ENCODE results near the gene ATP4A. TPM values are rescaled to one million over a fixed set of nuclear protein-coding genes. Genes with fewer than 3 reads are reported as not detected.

The ATP4A gene
- total RNA-seq, 1 donor from 2014 or later = 0.32 TPM

- Mint-ChIP-seq H3K9me3 (ENCODE audit: unreplicated experiment) (peaks cover 6% of the 10 kb centered on the region), H3K27me3 (ENCODE audit: unreplicated experiment) (peaks cover 10% of the 10 kb centered on the region), H3K4me1 (ENCODE audit: low read depth, unreplicated experiment) (no peaks in the 10 kb centered on the region), H3K27ac (ENCODE audit: unreplicated experiment) (no peak overlapping the region), H3K36me3 (ENCODE audit: unreplicated experiment) (no peaks in the 10 kb centered on the region), H3K4me3 (ENCODE audit: unreplicated experiment) (no peak overlapping the region)
- TF ChIP-seq CTCF (IDR thresholded peaks at IDR 0.05; ENCODE audit: partially characterized antibody, unreplicated experiment) = no peak
- DNase-seq = no peak
Measured at GRCh38 chr19:35518313-35518712, 45.1 kb downstream of the ATP4A start.

GRCh38 chr19:35517342-35517741 lies 46.1 kb downstream of the ATP4A start:
- Mint-ChIP-seq H3K9me3 (ENCODE audit: unreplicated experiment) (peaks cover 9% of the 10 kb centered on the region), H3K36me3 (ENCODE audit: unreplicated experiment) (no peaks in the 10 kb centered on the region), H3K27ac (ENCODE audit: unreplicated experiment) (no peak overlapping the region), H3K4me3 (ENCODE audit: unreplicated experiment) (no peak overlapping the region), H3K4me1 (ENCODE audit: low read depth, unreplicated experiment) (no peaks in the 10 kb centered on the region), H3K27me3 (ENCODE audit: unreplicated experiment) (peaks cover 6% of the 10 kb centered on the region)
- TF ChIP-seq CTCF (IDR thresholded peaks at IDR 0.05; ENCODE audit: partially characterized antibody, unreplicated experiment) = no peak
- no peak for DNase-seq

DNA sequence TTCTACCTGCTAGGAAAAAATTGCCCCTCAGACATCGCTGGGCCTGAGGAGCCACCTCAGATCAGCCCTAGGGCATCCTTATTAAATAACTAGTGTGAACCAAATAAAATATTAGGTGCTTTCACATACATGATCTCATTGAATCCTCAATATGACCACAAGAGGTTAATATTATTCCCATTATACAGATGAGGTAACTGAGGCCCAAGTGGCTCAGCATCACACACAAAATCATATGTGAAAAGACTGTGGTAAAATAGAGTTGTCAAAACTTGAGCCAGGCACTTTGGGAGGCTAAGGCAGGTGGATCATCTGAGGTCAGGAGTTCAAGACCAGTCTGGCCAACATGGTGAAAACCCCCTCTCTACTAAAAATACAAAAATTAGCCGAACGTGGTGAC lies 47.1 kb downstream of the ATP4A start:
- no peak for DNase-seq
- Mint-ChIP-seq H3K4me3 (ENCODE audit: unreplicated experiment) (no peak overlapping the region), H3K27ac (ENCODE audit: unreplicated experiment) (no peak overlapping the region), H3K36me3 (ENCODE audit: unreplicated experiment) (no peaks in the 10 kb centered on the region), H3K4me1 (ENCODE audit: low read depth, unreplicated experiment) (no peaks in the 10 kb centered on the region), H3K9me3 (ENCODE audit: unreplicated experiment) (peaks cover 9% of the 10 kb centered on the region), H3K27me3 (ENCODE audit: unreplicated experiment) (peaks cover 9% of the 10 kb centered on the region)
- TF ChIP-seq CTCF (IDR thresholded peaks at IDR 0.05; ENCODE audit: partially characterized antibody, unreplicated experiment) = no peak

DNA sequence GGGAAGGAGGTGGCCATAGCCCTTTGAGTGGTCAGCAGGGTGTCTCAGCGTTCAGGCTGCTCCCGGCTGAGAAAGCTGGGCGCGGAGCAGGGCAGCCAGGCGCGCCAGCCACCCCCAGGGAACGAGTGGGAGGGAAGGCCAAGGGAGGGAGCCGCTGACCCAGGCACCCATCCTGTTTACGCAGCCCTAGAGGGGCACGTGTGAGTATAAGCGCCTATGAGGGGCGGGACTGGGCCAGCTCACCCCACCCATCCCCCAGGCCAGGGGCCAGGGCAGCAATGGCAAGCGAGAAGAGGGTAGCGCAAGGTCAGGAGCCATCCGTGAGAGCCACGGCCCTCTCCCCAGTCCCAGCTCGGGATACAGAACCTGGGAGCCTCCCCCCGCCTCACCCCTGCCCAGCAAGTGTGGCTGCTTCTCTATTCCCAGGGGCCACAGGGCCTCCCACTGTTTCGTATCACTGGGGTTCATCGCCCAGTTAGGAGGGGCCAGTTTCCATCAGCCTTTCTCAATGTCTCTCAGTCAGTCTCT lies 49.1 kb downstream of the ATP4A start:
- no peak overlapping the region for H3K4me3 Mint-ChIP-seq (ENCODE audit: unreplicated experiment)
- peaks cover 14% of the 10 kb centered on the region for H3K27me3 Mint-ChIP-seq (ENCODE audit: unreplicated experiment)
- no peaks in the 10 kb centered on the region for H3K36me3 Mint-ChIP-seq (ENCODE audit: unreplicated experiment)
- DNase-seq = no peak
- H3K4me1 Mint-ChIP-seq (ENCODE audit: low read depth, unreplicated experiment) = no peaks in the 10 kb centered on the region
- TF ChIP-seq CTCF (IDR thresholded peaks at IDR 0.05; ENCODE audit: partially characterized antibody, unreplicated experiment) = no peak
- no peak overlapping the region for H3K27ac Mint-ChIP-seq (ENCODE audit: unreplicated experiment)
- peaks cover 8% of the 10 kb centered on the region for H3K9me3 Mint-ChIP-seq (ENCODE audit: unreplicated experiment)

GRCh38 chr19:35513628-35514281 lies 49.7 kb downstream of the ATP4A start, which contains the start of gene DMKN:
DMKN (minus strand) TSS chr19:35513649; CDS start chr19:35513475, 174 bp downstream.
- TF ChIP-seq CTCF (IDR thresholded peaks at IDR 0.05; ENCODE audit: partially characterized antibody, unreplicated experiment) = no peak
- Mint-ChIP-seq H3K4me1 (ENCODE audit: low read depth, unreplicated experiment) (no peaks in the 10 kb centered on the region), H3K4me3 (ENCODE audit: unreplicated experiment) (no peak within 1 kb of the TSS), H3K27me3 (ENCODE audit: unreplicated experiment) (peaks cover 16% of the 10 kb centered on the region), H3K9me3 (ENCODE audit: unreplicated experiment) (peaks cover 10% of the 10 kb centered on the region), H3K27ac (ENCODE audit: unreplicated experiment) (no peak within 1 kb of the TSS), H3K36me3 (ENCODE audit: unreplicated experiment) (no peaks in the 10 kb centered on the region)
- DNase-seq = no peak

Data from glutamatergic neuron (in vitro differentiated cells).